Esophagus squamous epithelium (tissue), 4 donors: ENCODE measurements around the gene PRPF39.

ENCODE experiments used
- POLR2A ChIP-seq, 4 donors: fragments of 450-650 bp; IDR thresholded peaks; one replicate each; pipeline ENCODE4 v1.6.1; 2017; ENCODE audit warnings: antibody characterized with exemption in 4 of 4, mild to moderate bottlenecking in 4 of 4, moderate library complexity in 3 of 4
- TF ChIP-seq, protein P1 (sequence below), 6 experiments: fragments of 450-650 bp in 4 of 6; fragments of 200-600 bp in 2 of 6; sonication (generic) in 2 of 6; IDR thresholded peaks; one replicate each; pipeline ENCODE4 v1.5.1; 2016 to 2019; ENCODE audit warnings: antibody characterized with exemption in 6 of 6, mild to moderate bottlenecking in 4 of 6, moderate library complexity in 4 of 6

DNA sequence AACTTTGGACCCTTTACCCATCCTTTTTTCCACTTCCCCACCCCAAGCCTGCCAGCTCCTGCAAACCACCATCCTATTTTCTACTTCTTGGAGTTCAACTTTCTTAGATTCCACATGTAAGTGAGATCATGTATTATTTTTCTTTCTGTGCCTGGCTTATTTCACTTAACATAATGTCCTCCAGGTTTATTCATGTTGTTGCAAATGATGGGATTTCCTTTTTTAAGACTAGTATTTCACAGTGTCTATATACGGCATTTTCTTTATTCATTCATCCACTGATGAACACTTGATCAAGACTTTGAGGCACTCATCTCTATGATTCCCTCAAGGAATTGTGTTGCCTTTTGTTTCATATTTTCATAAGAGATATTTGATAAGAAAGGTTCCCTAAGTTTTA lies 5.6 kb upstream of the PRPF39 start:
- TF ChIP-seq POLR2A (IDR thresholded peaks at IDR 0.05) = no peak
- TF ChIP-seq, protein P1, sequence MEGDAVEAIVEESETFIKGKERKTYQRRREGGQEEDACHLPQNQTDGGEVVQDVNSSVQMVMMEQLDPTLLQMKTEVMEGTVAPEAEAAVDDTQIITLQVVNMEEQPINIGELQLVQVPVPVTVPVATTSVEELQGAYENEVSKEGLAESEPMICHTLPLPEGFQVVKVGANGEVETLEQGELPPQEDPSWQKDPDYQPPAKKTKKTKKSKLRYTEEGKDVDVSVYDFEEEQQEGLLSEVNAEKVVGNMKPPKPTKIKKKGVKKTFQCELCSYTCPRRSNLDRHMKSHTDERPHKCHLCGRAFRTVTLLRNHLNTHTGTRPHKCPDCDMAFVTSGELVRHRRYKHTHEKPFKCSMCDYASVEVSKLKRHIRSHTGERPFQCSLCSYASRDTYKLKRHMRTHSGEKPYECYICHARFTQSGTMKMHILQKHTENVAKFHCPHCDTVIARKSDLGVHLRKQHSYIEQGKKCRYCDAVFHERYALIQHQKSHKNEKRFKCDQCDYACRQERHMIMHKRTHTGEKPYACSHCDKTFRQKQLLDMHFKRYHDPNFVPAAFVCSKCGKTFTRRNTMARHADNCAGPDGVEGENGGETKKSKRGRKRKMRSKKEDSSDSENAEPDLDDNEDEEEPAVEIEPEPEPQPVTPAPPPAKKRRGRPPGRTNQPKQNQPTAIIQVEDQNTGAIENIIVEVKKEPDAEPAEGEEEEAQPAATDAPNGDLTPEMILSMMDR (IDR thresholded peaks at IDR 0.05) = no peak
